Measurements from ENCODE around the gene UBE2D2. TPM values are rescaled to one million over a fixed set of nuclear protein-coding genes. Genes with fewer than 3 reads are reported as not detected.

Gene UBE2D2
- total and polyA plus RNA-seq, 2 of the 4 experiments (the other 2 are of a cell fraction) = 26.9 to 35.7 TPM

GRCh38 chr5:139644646-139645429, 83.7 kb downstream of the UBE2D2 start:
- no TSS peak for BruUV-seq (replicated peaks)
- no peak overlapping the region for H2BK5ac ChIP-seq (ENCODE audit: low read depth, low read length, poor library complexity, severe bottlenecking)
- ATAC-seq (ENCODE audit: low read depth) (no peak), DNase-seq (no peak)
- no peak overlapping the region for H3K4ac ChIP-seq (ENCODE audit: low read depth, low read length)
- peaks cover 2 to 7% of the 10 kb centered on the region in 2 experiments; a peak in 1 of 4 replicates for H3K79me1 ChIP-seq (ENCODE audit: low read depth in 1 of 2, low read length in 2 of 2)
- H3K18ac ChIP-seq (ENCODE audit: low read depth, low read length) = no peak overlapping the region
- ChIA-PET CTCF (interaction anchor here (1.3 kb wide), 1 partner anchor 121 kb away, joined by 3 read pairs; no protein-coding TSS in a partner anchor), POLR2A (ENCODE audit: unreplicated experiment) (no interaction called here)
- no peak overlapping the region for H2AK5ac ChIP-seq (ENCODE audit: low read depth, low read length)
- H3K14ac ChIP-seq (replicated peaks; ENCODE audit: low read depth, low read length) = no peak overlapping the region
- H3K36me3 ChIP-seq (ENCODE audit: control insufficient read depth, insufficient read depth, low read length) = no peaks in the 10 kb centered on the region
- H3K9me1 ChIP-seq (ENCODE audit: insufficient read depth, low read length) = no peaks in the 10 kb centered on the region
- no peak overlapping the region for H2BK15ac ChIP-seq (ENCODE audit: low read depth, low read length)
- dilution Hi-C loops (cut with HindIII; ENCODE audit: low sequenced_read_pairs, unreplicated experiment) (loop anchor here (25.0 kb wide), 1 partner anchor 117 kb away; no protein-coding TSS in a partner anchor), in situ Hi-C loops (cut with MboI; ENCODE audit: low sequenced_read_pairs) (loop anchor here (25.0 kb wide), 1 partner anchor 467 kb away; the partner anchor contains the start of gene PURA), intact Hi-C loops (cut with micrococcal nuclease) (no loop called here)
- no peak for TF ChIP-seq BHLHE40 (IDR thresholded peaks at IDR 0.05; ENCODE audit: low read depth, low read length)
- H3K9me3 ChIP-seq (ENCODE audit: control insufficient read depth, insufficient read depth, low read length) = no peaks in the 10 kb centered on the region
- H3K27ac ChIP-seq (ENCODE audit: insufficient read depth, low read length) = no peak overlapping the region
- H3K4me2 ChIP-seq (ENCODE audit: low read depth, low read length) = no peak overlapping the region
- no peak overlapping the region for H2BK120ac ChIP-seq (ENCODE audit: low read depth, low read length)
- no peak overlapping the region for H2BK20ac ChIP-seq (ENCODE audit: low read depth, low read length)
- no peak overlapping the region for H2AFZ ChIP-seq (replicated peaks; ENCODE audit: low read length, poor library complexity)
- no peak overlapping the region for H4K5ac ChIP-seq (ENCODE audit: low read depth, low read length)
- no peak overlapping the region for H3K56ac ChIP-seq (ENCODE audit: extremely low read depth, insufficient read depth, low read length)
- H2AK9ac ChIP-seq (replicated peaks; ENCODE audit: low read depth, low read length, poor library complexity) = no peak overlapping the region
- no peak overlapping the region for H3K9ac ChIP-seq (ENCODE audit: low read depth, low read length)
- no peak overlapping the region for H4K8ac ChIP-seq (ENCODE audit: low read depth in 2 of 2, low read length in 2 of 2)
- no peak overlapping the region for H3K4me3 ChIP-seq (ENCODE audit: insufficient read depth, low read depth, low read length)
- H4K91ac ChIP-seq (ENCODE audit: insufficient read depth, low read depth, low read length) = no peak overlapping the region
- WGBS, 2 experiments (ENCODE audit: extremely low coverage in 2 of 2, insufficient read length in 1 of 2) = no CpG with 5 or more reads among the region's 3 CpGs
- H3K4me1 ChIP-seq (ENCODE audit: control insufficient read depth, insufficient read depth, low read length) = no peaks in the 10 kb centered on the region; the same call in 1 of the 2 replicates
- no peaks in the 10 kb centered on the region for H4K20me1 ChIP-seq (ENCODE audit: insufficient read depth, low read length)
- H3K23ac ChIP-seq (ENCODE audit: low read depth, low read length) = no peak overlapping the region
- peaks cover 4% of the 10 kb centered on the region; the same call in 1 of the 2 replicates for H3K27me3 ChIP-seq (ENCODE audit: control insufficient read depth, insufficient read depth, low read length)
